Measurements from ENCODE around the gene NUDT3.
"Not testable (repeated sequence)": the region's sequence is repeated elsewhere in the genome, so short reads cannot be mapped to it uniquely, and the experiment has no call there.

The NUDT3 gene

GRCh38 chr6:34260576-34261267 is 131.7 kb downstream of the NUDT3 start:
- DNase-seq (ENCODE audit: low read depth in 2 of 3, low spot score in 1 of 3): no peak

- no peak for DNase-seq (ENCODE audit: low read depth in 2 of 3, low spot score in 1 of 3)
These were observed 132.9 kb downstream of the NUDT3 start for GRCh38 chr6:34259529-34260069.

GRCh38 chr6:34252395-34252794 is 140.1 kb downstream of the NUDT3 start:
- DNase-seq (ENCODE audit: low read depth in 2 of 3, low spot score in 1 of 3): not testable (repeated sequence)

GRCh38 chr6:34249469-34250261 is 142.8 kb downstream of the NUDT3 start:
- no peak for DNase-seq (ENCODE audit: low read depth in 2 of 3, low spot score in 1 of 3)

GRCh38 chr6:34248727-34249468 is 143.6 kb downstream of the NUDT3 start, which contains the start of gene SMIM29:
TSS of gene SMIM29 (minus strand) at chr6:34249006. CDS start at chr6:34247791, 1,215 bp downstream.
- DNase-seq (ENCODE audit: low read depth in 2 of 3, low spot score in 1 of 3): peak; percentile 94 to 98 (median 96)

- DNase-seq (ENCODE audit: low read depth in 2 of 3, low spot score in 1 of 3): no peak
These were observed 144.2 kb downstream of the NUDT3 start for GRCh38 chr6:34248198-34248726.

GRCh38 chr6:34247481-34248197 is 144.8 kb downstream of the NUDT3 start:
- DNase-seq (ENCODE audit: low read depth in 2 of 3, low spot score in 1 of 3): no peak

- DNase-seq (ENCODE audit: low read depth in 2 of 3, low spot score in 1 of 3): peak in 1 of 3 donors; percentile 48
These were observed 145.7 kb downstream of the NUDT3 start for GRCh38 chr6:34246563-34247391.

GRCh38 chr6:34246249-34246562 is 146.3 kb downstream of the NUDT3 start:
- no peak for DNase-seq (ENCODE audit: low read depth in 2 of 3, low spot score in 1 of 3)

- DNase-seq (ENCODE audit: low read depth in 2 of 3, low spot score in 1 of 3): not testable (repeated sequence)
These were observed 146.7 kb downstream of the NUDT3 start for GRCh38 chr6:34245761-34246140.

GRCh38 chr6:34245032-34245760 is 147.3 kb downstream of the NUDT3 start:
- DNase-seq (ENCODE audit: low read depth in 2 of 3, low spot score in 1 of 3): not testable (repeated sequence)

GRCh38 chr6:34243901-34244884 is 148.3 kb downstream of the NUDT3 start:
- DNase-seq (ENCODE audit: low read depth in 2 of 3, low spot score in 1 of 3): peak in 1 of 3 donors; percentile 53

GRCh38 chr6:34243131-34243771 is 149.2 kb downstream of the NUDT3 start:
- DNase-seq (ENCODE audit: low read depth in 2 of 3, low spot score in 1 of 3): no peak

- no peak for DNase-seq (ENCODE audit: low read depth in 2 of 3, low spot score in 1 of 3)
These were observed 150.0 kb downstream of the NUDT3 start for GRCh38 chr6:34242252-34243130.

GRCh38 chr6:34241351-34242215 is 150.9 kb downstream of the NUDT3 start:
- DNase-seq (ENCODE audit: low read depth in 2 of 3, low spot score in 1 of 3): no peak
